Measurements from ENCODE around the gene RILP.
"Not testable (repeated sequence)": the region's sequence is repeated elsewhere in the genome, so short reads cannot be mapped to it uniquely, and the experiment has no call there.

Gene RILP

GRCh38 chr17:1649844-1650501 lies at the start of gene RILP:
Gene RILP, minus strand, starts transcription at chr17:1649866. Its CDS starts 62 bp downstream, at chr17:1649804.
- DNase-seq = peak in 1 of 2 donors; percentile 35

- DNase-seq = no peak
These were observed 48.0 kb upstream of the RILP start for GRCh38 chr17:1697681-1698080.

- DNase-seq = no peak
These were observed 45.7 kb upstream of the RILP start for GRCh38 chr17:1695365-1695764.

- DNase-seq = no peak
These were observed 43.7 kb upstream of the RILP start for GRCh38 chr17:1693339-1693738.

- no peak for DNase-seq
These were observed 41.0 kb upstream of the RILP start for GRCh38 chr17:1690544-1691221.

- not testable (repeated sequence) for DNase-seq
These were observed 38.7 kb upstream of the RILP start for GRCh38 chr17:1688405-1688804.

GRCh38 chr17:1686086-1686485 lies 36.4 kb upstream of the RILP start:
- no peak for DNase-seq

- DNase-seq = peak; percentile 99
These were observed 34.9 kb upstream of the RILP start, which contains the start of gene PRPF8 for GRCh38 chr17:1684378-1685189. Gene PRPF8, minus strand, starts transcription at chr17:1684867. Its CDS starts 296 bp downstream, at chr17:1684571.

GRCh38 chr17:1683459-1683858 lies 33.8 kb upstream of the RILP start:
- no peak for DNase-seq

GRCh38 chr17:1676401-1676800 lies 26.7 kb upstream of the RILP start:
- DNase-seq = no peak

GRCh38 chr17:1673041-1673785 lies 23.5 kb upstream of the RILP start:
- DNase-seq = peak in 1 of 2 donors; percentile 34

- DNase-seq = not testable (repeated sequence)
These were observed 14.3 kb upstream of the RILP start for GRCh38 chr17:1663934-1664333.

GRCh38 chr17:1661045-1661444 lies 11.4 kb upstream of the RILP start:
- DNase-seq = no peak

- DNase-seq = no peak
These were observed 8.4 kb upstream of the RILP start for GRCh38 chr17:1658100-1658499.

- DNase-seq = no peak
These were observed 4.1 kb upstream of the RILP start for GRCh38 chr17:1653735-1654134.

GRCh38 chr17:1652794-1653193 lies 3.1 kb upstream of the RILP start:
- DNase-seq = not testable (repeated sequence)

- no peak for DNase-seq
These were observed 1.8 kb upstream of the RILP start for GRCh38 chr17:1651559-1651844.

GRCh38 chr17:1650731-1651558 lies 1.3 kb upstream of the RILP start:
- DNase-seq = no peak

- peak; percentile 94 to 95 for DNase-seq
These were observed 463 bp downstream of the RILP start for GRCh38 chr17:1648963-1649843.

GRCh38 chr17:1648173-1648962 lies 1.3 kb downstream of the RILP start:
- no peak for DNase-seq
